HepG2 (cell line): ENCODE results near the gene RPS6KB1. TPM values are rescaled to one million over a fixed set of nuclear protein-coding genes. Genes with fewer than 3 reads are reported as not detected.
"Not testable (repeated sequence)": the region's sequence is repeated elsewhere in the genome, so short reads cannot be mapped to it uniquely, and the experiment has no call there.

Experiments used
- ATF1 ChIP-seq: IDR thresholded peaks from 2 replicates; pipeline ENCODE4 v1.6.1; 2016; ENCODE audit warnings: mild to moderate bottlenecking, control low read depth
- CBX2 ChIP-seq, 2 experiments: fragments of 200-600 bp in 1 of 2; sonication (generic); formaldehyde crosslinking in 1 of 2; IDR thresholded peaks; 2 replicates each; pipeline versions ENCODE4 v1.7.0 to v1.8.1; 2018 to 2022; ENCODE audit warnings: low read depth in 2 of 2, low read length in 1 of 2, mild to moderate bottlenecking in 1 of 2, missing genetic modification reagents in 1 of 2
- EED ChIP-seq: sonication (generic); formaldehyde crosslinking; IDR thresholded peaks from 2 replicates; pipeline ENCODE4 v1.5.0; 2020; ENCODE audit warnings: mild to moderate bottlenecking, missing genetic modification reagents
- FOXC1 ChIP-seq: sonication (generic); formaldehyde crosslinking; IDR thresholded peaks from 2 replicates; pipeline ENCODE4 v1.8.0; 2022; ENCODE audit warnings: mild to moderate bottlenecking, missing genetic modification reagents, borderline replicate concordance
- HNF1B ChIP-seq: sonication (generic); formaldehyde crosslinking; IDR thresholded peaks from 2 replicates; pipeline ENCODE4 v1.5.1; 2020; ENCODE audit warnings: mild to moderate bottlenecking, moderate library complexity, missing genetic modification reagents
- KDM5B ChIP-seq: sonication (generic); formaldehyde crosslinking; IDR thresholded peaks from 2 replicates; pipeline ENCODE4 v1.4.0; 2020; ENCODE audit warnings: missing genetic modification reagents, mild to moderate bottlenecking, borderline replicate concordance
- SP4 ChIP-seq: sonication (generic); formaldehyde crosslinking; IDR thresholded peaks from 2 replicates; pipeline ENCODE4 v1.8.1; 2023; ENCODE audit warnings: mild to moderate bottlenecking, missing genetic modification reagents
- ZBTB38 ChIP-seq: sonication (generic); formaldehyde crosslinking; IDR thresholded peaks from 2 replicates; pipeline ENCODE4 v1.5.1; 2020; ENCODE audit warnings: mild to moderate bottlenecking, missing genetic modification reagents
- ZC3H4 ChIP-seq: sonication (generic); formaldehyde crosslinking; IDR thresholded peaks from 2 replicates; pipeline ENCODE4 v1.4.0; 2020; ENCODE audit warnings: missing genetic modification reagents, borderline replicate concordance
- ZMYM3 ChIP-seq: sonication (generic); formaldehyde crosslinking; IDR thresholded peaks from 2 replicates; pipeline ENCODE4 v1.5.1; 2020; ENCODE audit warnings: mild to moderate bottlenecking, missing genetic modification reagents
- ZNF274 ChIP-seq: sonication (generic); formaldehyde crosslinking; IDR thresholded peaks from 2 replicates; pipeline ENCODE4 v1.5.1; 2020; ENCODE audit warnings: mild to moderate bottlenecking, missing genetic modification reagents
- ZNF333 ChIP-seq: sonication (generic); formaldehyde crosslinking; IDR thresholded peaks from 2 replicates; pipeline ENCODE4 v1.4.0; 2020; ENCODE audit warnings: mild to moderate bottlenecking, missing genetic modification reagents, borderline replicate concordance
- ZNF501 ChIP-seq: sonication (generic); formaldehyde crosslinking; IDR thresholded peaks from 2 replicates; pipeline ENCODE4 v1.5.1; 2020; ENCODE audit warnings: mild to moderate bottlenecking, moderate library complexity, missing genetic modification reagents
- ZNF547 ChIP-seq: sonication (generic); formaldehyde crosslinking; IDR thresholded peaks from 2 replicates; pipeline ENCODE4 v1.5.1; 2020; ENCODE audit warnings: mild to moderate bottlenecking, missing genetic modification reagents
- ZNF572 ChIP-seq: sonication (generic); formaldehyde crosslinking; IDR thresholded peaks from 2 replicates; pipeline ENCODE4 v1.5.1; 2020; ENCODE audit warnings: mild to moderate bottlenecking, missing genetic modification reagents
- ZNF687 ChIP-seq: sonication (generic); formaldehyde crosslinking; IDR thresholded peaks from 2 replicates; pipeline ENCODE4 v1.5.1; 2020; ENCODE audit warnings: mild to moderate bottlenecking, missing genetic modification reagents, moderate library complexity
- ZNF766 ChIP-seq: sonication (generic); formaldehyde crosslinking; IDR thresholded peaks from 2 replicates; pipeline ENCODE4 v1.5.0; 2020; ENCODE audit warnings: missing genetic modification reagents, borderline replicate concordance
- ZNF784 ChIP-seq: sonication (generic); formaldehyde crosslinking; IDR thresholded peaks from 2 replicates; pipeline ENCODE4 v1.5.1; 2020; ENCODE audit warnings: missing genetic modification reagents, mild to moderate bottlenecking, borderline replicate concordance
- ZNF800 ChIP-seq: sonication (generic); formaldehyde crosslinking; IDR thresholded peaks from 2 replicates; pipeline ENCODE4 v1.4.0; 2020; ENCODE audit warnings: missing genetic modification reagents
- polyA plus RNA-seq, 8 experiments: library from polyadenylated mRNA; depleted of rRNA in 3 of 8; stranded (reverse) in 7 of 8; unstranded in 1 of 8; fragments of >200 nt; fragmentation: Illumina TruSeq in 4 of 8; extraction: Trizol in 4 of 8; gene quantifications; 2 replicates each; pipeline versions ENCODE4 v1.2.1 to v1.2.3, GENCODE V29; 2011 to 2016; ENCODE audit warnings: low read depth in 4 of 8, missing spikeins in 1 of 8, mixed read lengths in 1 of 8; ENCODE audit not compliant: insufficient read depth in 1 of 8
- total RNA-seq, 5 experiments: library from RNA; depleted of rRNA; stranded (reverse); fragments of >200 nt; fragmentation: Illumina TruSeq; extraction: Trizol; gene quantifications; 2 replicates each; pipeline ENCODE4 v1.2.3, GENCODE V29; 2016; ENCODE audit warnings: low read depth in 1 of 5

Gene RPS6KB1
- total and polyA plus RNA-seq, 2 of the 13 experiments (the other 11 are each of a cell fraction or from before 2014, with no cell fraction given) = 16.5 to 42.2 TPM

GRCh38 chr17:59852847-59853167 lies 40.1 kb upstream of the RPS6KB1 start (continued):
- TF ChIP-seq ZNF784 (CRISPR knock-in tag) (peak; percentile 75), ZNF333 (CRISPR knock-in tag) (0 out of 2 replicates have a peak, but pooled peaks have one; percentile 38), ZBTB38 (CRISPR knock-in tag) (0 out of 2 replicates have a peak, but pooled peaks have one; percentile 54), ZNF501 (peak; percentile 30; the same call in 1 of the 2 replicates), ZNF547 (CRISPR knock-in tag) (0 out of 2 replicates have a peak, but pooled peaks have one; percentile 28), ZNF800 (0 out of 2 replicates have a peak, but pooled peaks have one; percentile 12), ZNF766 (CRISPR knock-in tag) (0 out of 2 replicates have a peak, but pooled peaks have one; percentile 5), SP4 (CRISPR knock-in tag) (peak; percentile 6; the same call in 1 of the 2 replicates), CBX2 (CRISPR knock-in tag; IDR thresholded peaks at IDR 0.05; ENCODE audit: low read depth) (0 out of 2 replicates have a peak, but pooled peaks have one; percentile 25), ZNF274 (0 out of 2 replicates have a peak, but pooled peaks have one; percentile 34), FOXC1 (CRISPR knock-in tag) (0 out of 2 replicates have a peak, but pooled peaks have one; percentile 11), KDM5B (CRISPR knock-in tag) (peak; percentile 48; the same call in 1 of the 2 replicates), EED (0 out of 2 replicates have a peak, but pooled peaks have one; percentile 62), ZC3H4 (CRISPR knock-in tag) (peak; percentile 16; the same call in 1 of the 2 replicates), HNF1B (CRISPR knock-in tag) (peak; percentile 78; the same call in 1 of the 2 replicates), ATF1 (CRISPR knock-in tag) (0 out of 2 replicates have a peak, but pooled peaks have one; percentile 8), ZNF687 (CRISPR knock-in tag) (peak; percentile 28; the same call in 1 of the 2 replicates), ZMYM3 (CRISPR knock-in tag) (0 out of 2 replicates have a peak, but pooled peaks have one; percentile 12), ZNF572 (CRISPR knock-in tag) (0 out of 2 replicates have a peak, but pooled peaks have one; percentile 46)
- TF ChIP-seq CBX2 (IDR thresholded peaks at IDR 0.05; ENCODE audit: low read depth, low read length) = not testable (repeated sequence)
